ENCODE data around the gene KIFAP3. TPM values are rescaled to one million over a fixed set of nuclear protein-coding genes. Genes with fewer than 3 reads are reported as not detected.

KIFAP3 gene
- total RNA-seq, 4 donors from 2014 or later, result 18.5 to 34.0 (median 21.9) TPM

GRCh38 chr1:169970114-169970513 lies 104.4 kb downstream of the KIFAP3 start:
- no peaks in the 10 kb centered on the region for H3K9me3 ChIP-seq
- 98% methylated on average over 2 of the region's 2 CpGs for WGBS
- peaks cover 7% of the 10 kb centered on the region for H3K36me3 ChIP-seq
- no peak overlapping the region for H3K27ac ChIP-seq
- no peaks in the 10 kb centered on the region for H3K27me3 ChIP-seq
- no peak for TF ChIP-seq EP300 (IDR thresholded peaks at IDR 0.05)
- no peak for TF ChIP-seq CTCF (IDR thresholded peaks at IDR 0.05)
- TF ChIP-seq POLR2A (IDR thresholded peaks at IDR 0.05), result no peak
- TF ChIP-seq POLR2AphosphoS5 (IDR thresholded peaks at IDR 0.05), result no peak
- DNase-seq (ENCODE audit: low spot score in 2 of 2), result no peak
- no peak overlapping the region for H3K4me3 ChIP-seq
- H3K4me1 ChIP-seq, result no peaks in the 10 kb centered on the region

DNA sequence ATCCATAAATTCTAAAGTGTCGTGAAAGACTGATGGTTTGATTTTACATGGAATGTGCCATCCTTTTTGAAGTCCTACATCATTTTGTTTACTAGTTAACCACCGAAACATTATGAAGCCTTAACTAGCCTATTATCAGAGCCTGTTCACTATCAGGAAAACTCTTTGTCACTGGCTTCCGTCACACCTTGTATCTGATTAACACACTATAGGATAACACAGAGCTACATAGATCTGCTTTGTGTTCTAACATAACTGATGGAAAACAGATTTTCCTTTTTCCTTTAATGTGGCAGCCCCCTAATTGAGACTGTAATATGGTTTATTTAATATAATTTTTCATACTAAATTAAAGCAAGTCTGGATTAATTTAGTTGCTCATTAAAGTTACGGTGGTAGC lies 106.3 kb downstream of the KIFAP3 start:
- Histone ChIP-seq H3K27me3 (no peaks in the 10 kb centered on the region), H3K9me3 (no peaks in the 10 kb centered on the region), H3K4me3 (no peak overlapping the region), H3K36me3 (peaks cover 7% of the 10 kb centered on the region), H3K4me1 (no peaks in the 10 kb centered on the region), H3K27ac (no peak overlapping the region)
- WGBS, result 71% methylated on average over 4 of the region's 4 CpGs
- TF ChIP-seq POLR2AphosphoS5 (IDR thresholded peaks at IDR 0.05) (no peak), CTCF (IDR thresholded peaks at IDR 0.05) (no peak), POLR2A (IDR thresholded peaks at IDR 0.05) (no peak), EP300 (IDR thresholded peaks at IDR 0.05) (no peak)
- DNase-seq (ENCODE audit: low spot score in 2 of 2), result no peak

- Histone ChIP-seq H3K9me3 (no peaks in the 10 kb centered on the region), H3K27me3 (no peaks in the 10 kb centered on the region), H3K4me3 (no peak overlapping the region), H3K4me1 (no peaks in the 10 kb centered on the region), H3K27ac (no peak overlapping the region), H3K36me3 (no peaks in the 10 kb centered on the region)
- DNase-seq (ENCODE audit: low spot score in 2 of 2), result no peak
- WGBS, result 89% methylated on average over 4 of the region's 4 CpGs
- TF ChIP-seq EP300 (IDR thresholded peaks at IDR 0.05) (no peak), POLR2AphosphoS5 (IDR thresholded peaks at IDR 0.05) (no peak), CTCF (IDR thresholded peaks at IDR 0.05) (no peak), POLR2A (IDR thresholded peaks at IDR 0.05) (no peak)
Observed at GRCh38 chr1:169964206-169964605, 110.3 kb downstream of the KIFAP3 start.

DNA sequence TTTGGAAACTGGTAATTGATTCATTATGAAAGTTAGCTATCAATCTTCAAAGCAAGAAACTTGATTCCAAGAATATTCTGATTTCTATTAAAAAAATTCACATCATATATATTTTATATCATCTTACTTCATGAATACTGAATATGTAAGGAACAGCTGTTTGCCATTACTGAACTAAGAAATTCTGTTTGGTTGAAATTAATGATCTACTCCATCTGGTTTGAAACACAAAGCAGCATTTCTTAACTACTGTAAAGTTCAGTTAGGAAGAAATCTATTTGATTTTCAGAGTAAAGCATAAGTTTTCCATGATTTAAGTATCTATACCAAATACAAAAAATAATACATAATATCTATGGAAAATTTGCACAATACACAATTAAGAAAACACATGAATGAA lies 114.8 kb downstream of the KIFAP3 start:
- no peak for DNase-seq (ENCODE audit: low spot score in 2 of 2)
- Histone ChIP-seq H3K9me3 (no peaks in the 10 kb centered on the region), H3K27ac (no peak overlapping the region), H3K36me3 (no peaks in the 10 kb centered on the region), H3K4me3 (no peak overlapping the region), H3K4me1 (no peaks in the 10 kb centered on the region), H3K27me3 (no peaks in the 10 kb centered on the region)
- no peak for TF ChIP-seq POLR2A (IDR thresholded peaks at IDR 0.05)
- no peak for TF ChIP-seq CTCF (IDR thresholded peaks at IDR 0.05)
- TF ChIP-seq POLR2AphosphoS5 (IDR thresholded peaks at IDR 0.05), result no peak
- no peak for TF ChIP-seq EP300 (IDR thresholded peaks at IDR 0.05)

GRCh38 chr1:169958987-169959386 lies 115.5 kb downstream of the KIFAP3 start:
- no peak for TF ChIP-seq POLR2AphosphoS5 (IDR thresholded peaks at IDR 0.05)
- TF ChIP-seq POLR2A (IDR thresholded peaks at IDR 0.05), result no peak
- TF ChIP-seq EP300 (IDR thresholded peaks at IDR 0.05), result no peak
- no peak for TF ChIP-seq CTCF (IDR thresholded peaks at IDR 0.05)
- H3K27me3 ChIP-seq, result no peaks in the 10 kb centered on the region
- H3K4me1 ChIP-seq, result no peaks in the 10 kb centered on the region
- WGBS, result 92% methylated on average over 3 of the region's 3 CpGs
- no peaks in the 10 kb centered on the region for H3K36me3 ChIP-seq
- no peak overlapping the region for H3K4me3 ChIP-seq
- H3K27ac ChIP-seq, result no peak overlapping the region
- no peak for DNase-seq (ENCODE audit: low spot score in 2 of 2)
- no peaks in the 10 kb centered on the region for H3K9me3 ChIP-seq

All from suprapubic skin (tissue), 4 donors.